Heart left ventricle (tissue), 13 donors: Measurements from ENCODE around the gene DTX1.

ENCODE experiments used
- POLR2A ChIP-seq, 2 donors: fragments of 450-650 bp; IDR thresholded peaks; one replicate each; pipeline ENCODE4 v1.6.1; 2017; ENCODE audit warnings: antibody characterized with exemption in 2 of 2, mild to moderate bottlenecking in 2 of 2, moderate library complexity in 2 of 2
- TF ChIP-seq, protein P1 (sequence below), 12 donors: fragments of 200-600 bp; sonication (generic) in 4 of 12; IDR thresholded peaks; one replicate each; pipeline versions ENCODE4 v1.5.0 to v1.8.0; 2018 to 2022; ENCODE audit warnings: antibody characterized with exemption in 12 of 12, mild to moderate bottlenecking in 5 of 12
- donor health status: ischemic (EF 13 %, LVEDD 7.1; RV severe dilation, severe dysfunction).
- donor health status: DM: no; HTN: yes; CAD: no.
- donor health status: DM: no; HTN: no; CAD: no.
- donor health status: ischemic (EF 25% LVEDD 6.9; RV normal size, moderate dysfunction).
- donor health status: ischemic (EF 25% LVEDD 5.7; RV mildly dilated, moderate dysfunction).
- donor health status: ischemic (EF 35%, LVEDD 5.7; RV mildly dilated, moderate dysfunction).
- donor health status: nonischemic (EF 11% LVEDD 7.7; RV severe dilation, severe dysfunction).
- donor health status: DM: yes; HTN: yes; CAD: no.
- donor health status: PGD.
- donor health status: ischemic (EF 29% LVEDD 5.4; RV normal size, mild dysfunction).
- donor health status: nonischemic (EF 23%, LVEDD 6.1; RV moderate dilation, normal function).

DNA sequence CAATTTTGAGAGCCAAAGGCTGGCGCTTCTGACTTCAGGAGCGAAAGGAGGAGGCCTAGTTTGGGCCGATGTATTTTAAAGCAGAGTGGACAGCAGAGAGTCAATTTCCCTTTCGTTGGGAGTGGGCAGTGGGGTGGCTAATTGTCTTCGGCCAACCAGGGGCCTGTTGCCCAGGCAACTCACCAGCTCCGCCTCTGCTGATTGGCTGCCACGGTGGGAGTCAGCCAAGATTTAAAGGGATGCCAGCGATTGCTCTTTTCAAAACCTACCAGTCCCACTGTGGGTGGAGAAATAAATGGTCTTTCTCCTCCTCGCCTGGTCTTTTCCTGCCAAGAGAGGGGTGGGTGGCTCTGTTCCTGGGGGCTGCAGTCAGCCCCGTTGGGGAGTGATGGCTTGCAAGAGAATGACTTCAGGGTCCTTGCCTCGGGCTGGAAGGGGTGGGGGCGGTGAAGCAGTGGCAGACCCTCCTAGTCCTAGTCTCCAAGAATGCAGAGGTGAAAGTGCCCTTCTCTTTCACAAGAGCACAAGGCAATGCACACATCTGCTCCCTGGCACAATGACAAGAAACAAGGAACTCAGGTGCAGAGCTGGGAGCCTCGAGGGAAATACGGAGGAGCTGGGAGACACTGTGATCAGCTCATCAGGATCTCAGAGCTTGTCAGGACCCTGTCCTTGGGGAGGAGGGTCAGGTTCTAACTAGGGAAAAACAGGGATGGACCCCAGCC, 41.3 kb downstream of the DTX1 start:
- TF ChIP-seq, protein P1, sequence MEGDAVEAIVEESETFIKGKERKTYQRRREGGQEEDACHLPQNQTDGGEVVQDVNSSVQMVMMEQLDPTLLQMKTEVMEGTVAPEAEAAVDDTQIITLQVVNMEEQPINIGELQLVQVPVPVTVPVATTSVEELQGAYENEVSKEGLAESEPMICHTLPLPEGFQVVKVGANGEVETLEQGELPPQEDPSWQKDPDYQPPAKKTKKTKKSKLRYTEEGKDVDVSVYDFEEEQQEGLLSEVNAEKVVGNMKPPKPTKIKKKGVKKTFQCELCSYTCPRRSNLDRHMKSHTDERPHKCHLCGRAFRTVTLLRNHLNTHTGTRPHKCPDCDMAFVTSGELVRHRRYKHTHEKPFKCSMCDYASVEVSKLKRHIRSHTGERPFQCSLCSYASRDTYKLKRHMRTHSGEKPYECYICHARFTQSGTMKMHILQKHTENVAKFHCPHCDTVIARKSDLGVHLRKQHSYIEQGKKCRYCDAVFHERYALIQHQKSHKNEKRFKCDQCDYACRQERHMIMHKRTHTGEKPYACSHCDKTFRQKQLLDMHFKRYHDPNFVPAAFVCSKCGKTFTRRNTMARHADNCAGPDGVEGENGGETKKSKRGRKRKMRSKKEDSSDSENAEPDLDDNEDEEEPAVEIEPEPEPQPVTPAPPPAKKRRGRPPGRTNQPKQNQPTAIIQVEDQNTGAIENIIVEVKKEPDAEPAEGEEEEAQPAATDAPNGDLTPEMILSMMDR (IDR thresholded peaks at IDR 0.05): no peak
- TF ChIP-seq POLR2A (IDR thresholded peaks at IDR 0.05): no peak
